ENCODE results near the gene OR6J1. TPM values are rescaled to one million over a fixed set of nuclear protein-coding genes. Genes with fewer than 3 reads are reported as not detected.

Gene OR6J1
- total and polyA plus RNA-seq, 2 of the 13 experiments (the other 11 are each of a cell fraction or from before 2014, with no cell fraction given), result not detected

DNA sequence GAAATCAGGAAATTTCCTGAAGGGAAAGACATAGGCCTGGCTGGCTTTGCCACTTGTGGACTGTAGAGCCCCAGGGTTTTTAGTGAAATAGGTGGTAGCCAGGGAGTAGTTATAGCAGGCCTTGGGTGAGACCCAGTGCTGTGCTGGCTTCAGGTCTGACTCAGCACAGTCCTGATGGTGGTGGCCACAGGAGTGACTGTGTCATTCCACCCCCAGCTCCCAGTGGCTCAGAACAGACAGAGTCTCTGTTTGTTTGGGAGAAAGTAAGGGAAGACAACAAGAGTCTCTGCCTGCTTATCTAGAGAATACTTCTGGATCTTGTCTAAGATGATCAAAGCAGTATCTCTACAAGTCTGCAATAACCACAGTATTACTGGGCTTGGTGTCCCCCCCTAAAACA, 27.5 kb upstream of the OR6J1 start:
- ChIA-PET POLR2A (no interaction called here), CTCF (ENCODE audit: low intra/inter-chr PET ratio, low total read pairs) (no interaction called here)
- Histone ChIP-seq H3K4me2 (ENCODE audit: low read depth, low read length) (no peak overlapping the region), H4K20me1 (ENCODE audit: insufficient read depth, low read length) (no peaks in the 10 kb centered on the region), H3K4me3 (replicated peaks in 1 of 3; ENCODE audit: insufficient read depth in 1 of 3, low read depth in 2 of 3, low read length in 3 of 3) (no peak overlapping the region), H3K9ac (ENCODE audit: insufficient read depth, low read depth, low read length) (no peak overlapping the region), H3K27me3 (ENCODE audit: control insufficient read depth in 1 of 2, insufficient read depth in 2 of 2, low read length in 2 of 2) (peaks cover 0 to under 1% of the 10 kb centered on the region in 2 experiments; a peak in 1 of 5 replicates), H3K79me2 (ENCODE audit: insufficient read depth, low read length) (no peaks in the 10 kb centered on the region), H3K4me1 (ENCODE audit: insufficient read depth, low read length) (peaks cover 1% of the 10 kb centered on the region), H3K36me3 (replicated peaks in 1 of 2; ENCODE audit: control insufficient read depth in 1 of 2, insufficient read depth in 2 of 2, low read length in 2 of 2) (no peaks in the 10 kb centered on the region), H3K27ac (ENCODE audit: extremely low read length, insufficient read depth, low read length) (no peak overlapping the region), H3K9me3 (ENCODE audit: low read length) (no peaks in the 10 kb centered on the region), H2AFZ (ENCODE audit: low read length) (no peak overlapping the region)
- DNase-seq (ENCODE audit: low spot score) (no peak), FAIRE-seq (no peak), ATAC-seq (peak; percentile 69)
- TF ChIP-seq, protein P1, sequence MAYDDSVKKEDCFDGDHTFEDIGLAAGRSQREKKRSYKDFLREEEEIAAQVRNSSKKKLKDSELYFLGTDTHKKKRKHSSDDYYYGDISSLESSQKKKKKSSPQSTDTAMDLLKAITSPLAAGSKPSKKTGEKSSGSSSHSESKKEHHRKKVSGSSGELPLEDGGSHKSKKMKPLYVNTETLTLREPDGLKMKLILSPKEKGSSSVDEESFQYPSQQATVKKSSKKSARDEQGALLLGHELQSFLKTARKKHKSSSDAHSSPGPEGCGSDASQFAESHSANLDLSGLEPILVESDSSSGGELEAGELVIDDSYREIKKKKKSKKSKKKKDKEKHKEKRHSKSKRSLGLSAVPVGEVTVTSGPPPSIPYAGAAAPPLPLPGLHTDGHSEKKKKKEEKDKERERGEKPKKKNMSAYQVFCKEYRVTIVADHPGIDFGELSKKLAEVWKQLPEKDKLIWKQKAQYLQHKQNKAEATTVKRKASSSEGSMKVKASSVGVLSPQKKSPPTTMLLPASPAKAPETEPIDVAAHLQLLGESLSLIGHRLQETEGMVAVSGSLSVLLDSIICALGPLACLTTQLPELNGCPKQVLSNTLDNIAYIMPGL (CRISPR knock-in tag; IDR thresholded peaks at IDR 0.05; ENCODE audit: borderline replicate concordance in 1 of 2, low read depth in 1 of 2), result no peak
- TF ChIP-seq SOX5 (CRISPR knock-in tag; IDR thresholded peaks at IDR 0.05; ENCODE audit: borderline replicate concordance) (no peak), ZNF326 (CRISPR knock-in tag; IDR thresholded peaks at IDR 0.05; ENCODE audit: borderline replicate concordance) (no peak), ZSCAN25 (CRISPR knock-in tag; IDR thresholded peaks at IDR 0.05) (no peak), ZNF33B (CRISPR knock-in tag; IDR thresholded peaks at IDR 0.05) (no peak)
- no TSS peak for BruUV-seq (replicated peaks)
- intact Hi-C loops (cut with micrococcal nuclease; ENCODE audit: unreplicated experiment) (no loop called here), in situ Hi-C loops (cut with HindIII; ENCODE audit: extremely low pct_ligation_motif_present, low pct_unique_long_range_greater_than_20kb) (no loop called here)

DNA sequence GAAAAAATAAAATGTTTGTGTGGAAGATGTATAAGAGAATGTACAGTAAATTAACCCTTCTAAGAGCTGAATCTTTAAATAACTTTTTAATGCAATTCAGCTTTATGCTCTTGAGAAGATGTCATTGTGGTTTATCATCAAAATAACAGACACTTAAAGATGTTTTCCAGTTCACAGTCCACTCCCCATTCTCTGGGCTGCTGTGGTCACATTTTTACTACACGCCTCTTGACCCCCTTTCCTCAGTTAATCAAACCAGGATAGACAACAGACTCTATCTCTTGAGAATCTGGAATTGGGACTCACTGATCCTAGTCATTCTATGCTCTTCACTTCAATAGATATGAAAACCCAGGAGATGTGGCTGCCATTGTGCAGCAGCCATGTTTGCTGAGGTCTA, 24.7 kb upstream of the OR6J1 start:
- CTCF ChIA-PET (ENCODE audit: low intra/inter-chr PET ratio, low total read pairs), result no interaction called here
- H4K20me1 ChIP-seq (ENCODE audit: insufficient read depth, low read length), result no peaks in the 10 kb centered on the region
- in situ Hi-C loops (cut with HindIII; ENCODE audit: extremely low pct_ligation_motif_present, low pct_unique_long_range_greater_than_20kb), result no loop called here
- H3K4me2 ChIP-seq (ENCODE audit: low read depth, low read length), result no peak overlapping the region
- POLR2A ChIA-PET, result no interaction called here
- H3K4me3 ChIP-seq (replicated peaks in 1 of 3; ENCODE audit: insufficient read depth in 1 of 3, low read depth in 2 of 3, low read length in 3 of 3), result no peak overlapping the region
- no TSS peak for BruUV-seq (replicated peaks)
- H3K4me1 ChIP-seq (ENCODE audit: insufficient read depth, low read length), result peaks cover 9% of the 10 kb centered on the region
- H3K9ac ChIP-seq (ENCODE audit: insufficient read depth, low read depth, low read length), result no peak overlapping the region
- WGBS (ENCODE audit: low lambda C conversion rate), result 9% methylated on average over 1 of the region's 1 CpG
- no peaks in the 10 kb centered on the region for H3K9me3 ChIP-seq (ENCODE audit: low read length)
- intact Hi-C loops (cut with micrococcal nuclease; ENCODE audit: unreplicated experiment), result no loop called here
- no peak overlapping the region for H2AFZ ChIP-seq (ENCODE audit: low read length)
- H3K27ac ChIP-seq (ENCODE audit: extremely low read length, insufficient read depth, low read length), result no peak overlapping the region
- ATAC-seq, result no peak
- H3K27me3 ChIP-seq (ENCODE audit: control insufficient read depth in 1 of 2, insufficient read depth in 2 of 2, low read length in 2 of 2), result no peaks in the 10 kb centered on the region; a peak in 2 of 5 replicates
- no peaks in the 10 kb centered on the region for H3K79me2 ChIP-seq (ENCODE audit: insufficient read depth, low read length)
- H3K36me3 ChIP-seq (replicated peaks in 1 of 2; ENCODE audit: control insufficient read depth in 1 of 2, insufficient read depth in 2 of 2, low read length in 2 of 2), result no peaks in the 10 kb centered on the region
- DNase-seq (ENCODE audit: low spot score), result no peak
- FAIRE-seq, result no peak
- no peak for TF ChIP-seq ARHGAP35 (CRISPR knock-in tag; IDR thresholded peaks at IDR 0.05; ENCODE audit: borderline replicate concordance)
- no peak for TF ChIP-seq ZNF17 (CRISPR knock-in tag; IDR thresholded peaks at IDR 0.05)
- TF ChIP-seq, protein P2, sequence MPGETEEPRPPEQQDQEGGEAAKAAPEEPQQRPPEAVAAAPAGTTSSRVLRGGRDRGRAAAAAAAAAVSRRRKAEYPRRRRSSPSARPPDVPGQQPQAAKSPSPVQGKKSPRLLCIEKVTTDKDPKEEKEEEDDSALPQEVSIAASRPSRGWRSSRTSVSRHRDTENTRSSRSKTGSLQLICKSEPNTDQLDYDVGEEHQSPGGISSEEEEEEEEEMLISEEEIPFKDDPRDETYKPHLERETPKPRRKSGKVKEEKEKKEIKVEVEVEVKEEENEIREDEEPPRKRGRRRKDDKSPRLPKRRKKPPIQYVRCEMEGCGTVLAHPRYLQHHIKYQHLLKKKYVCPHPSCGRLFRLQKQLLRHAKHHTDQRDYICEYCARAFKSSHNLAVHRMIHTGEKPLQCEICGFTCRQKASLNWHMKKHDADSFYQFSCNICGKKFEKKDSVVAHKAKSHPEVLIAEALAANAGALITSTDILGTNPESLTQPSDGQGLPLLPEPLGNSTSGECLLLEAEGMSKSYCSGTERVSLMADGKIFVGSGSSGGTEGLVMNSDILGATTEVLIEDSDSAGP (CRISPR knock-in tag; IDR thresholded peaks at IDR 0.05; ENCODE audit: borderline replicate concordance), result no peak
